Measurements from ENCODE around the gene VPS13D. TPM values are rescaled to one million over a fixed set of nuclear protein-coding genes. Genes with fewer than 3 reads are reported as not detected.

Gene VPS13D
- total RNA-seq, 1 donor from 2014 or later, result 25.8 TPM

DNA sequence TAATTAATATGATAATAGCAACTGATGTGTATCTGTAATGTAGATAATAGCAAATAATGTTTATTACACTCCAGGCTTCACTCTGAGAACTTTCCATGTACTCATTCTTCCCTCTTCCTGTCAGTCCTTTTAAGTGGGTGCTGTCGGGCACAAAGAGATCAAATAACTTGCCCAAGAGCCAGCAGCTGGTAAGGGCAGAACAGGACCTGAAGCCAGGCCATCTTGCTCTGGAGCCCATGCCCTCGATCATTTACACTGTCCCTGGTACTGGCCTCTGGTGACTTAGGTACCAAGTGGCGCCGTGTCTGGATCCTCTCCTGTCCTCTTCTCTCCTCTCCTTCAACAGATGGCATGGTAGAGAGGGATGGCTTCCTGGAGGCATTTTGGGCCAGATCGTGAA is 97.2 kb downstream of the VPS13D start:
- TF ChIP-seq, protein P1, sequence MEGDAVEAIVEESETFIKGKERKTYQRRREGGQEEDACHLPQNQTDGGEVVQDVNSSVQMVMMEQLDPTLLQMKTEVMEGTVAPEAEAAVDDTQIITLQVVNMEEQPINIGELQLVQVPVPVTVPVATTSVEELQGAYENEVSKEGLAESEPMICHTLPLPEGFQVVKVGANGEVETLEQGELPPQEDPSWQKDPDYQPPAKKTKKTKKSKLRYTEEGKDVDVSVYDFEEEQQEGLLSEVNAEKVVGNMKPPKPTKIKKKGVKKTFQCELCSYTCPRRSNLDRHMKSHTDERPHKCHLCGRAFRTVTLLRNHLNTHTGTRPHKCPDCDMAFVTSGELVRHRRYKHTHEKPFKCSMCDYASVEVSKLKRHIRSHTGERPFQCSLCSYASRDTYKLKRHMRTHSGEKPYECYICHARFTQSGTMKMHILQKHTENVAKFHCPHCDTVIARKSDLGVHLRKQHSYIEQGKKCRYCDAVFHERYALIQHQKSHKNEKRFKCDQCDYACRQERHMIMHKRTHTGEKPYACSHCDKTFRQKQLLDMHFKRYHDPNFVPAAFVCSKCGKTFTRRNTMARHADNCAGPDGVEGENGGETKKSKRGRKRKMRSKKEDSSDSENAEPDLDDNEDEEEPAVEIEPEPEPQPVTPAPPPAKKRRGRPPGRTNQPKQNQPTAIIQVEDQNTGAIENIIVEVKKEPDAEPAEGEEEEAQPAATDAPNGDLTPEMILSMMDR (IDR thresholded peaks at IDR 0.05; ENCODE audit: insufficient read depth, low read length, severe bottlenecking), result no peak
- FAIRE-seq, result no peak
- Histone ChIP-seq H3K36me3 (ENCODE audit: control insufficient read depth, insufficient read depth, low read length) (peaks cover 13% of the 10 kb centered on the region), H3K27me3 (ENCODE audit: control insufficient read depth, insufficient read depth, low read length) (no peaks in the 10 kb centered on the region), H3K4me3 (ENCODE audit: low read depth, low read length) (no peak overlapping the region)
- no peak for DNase-seq (ENCODE audit: low read depth)

DNA sequence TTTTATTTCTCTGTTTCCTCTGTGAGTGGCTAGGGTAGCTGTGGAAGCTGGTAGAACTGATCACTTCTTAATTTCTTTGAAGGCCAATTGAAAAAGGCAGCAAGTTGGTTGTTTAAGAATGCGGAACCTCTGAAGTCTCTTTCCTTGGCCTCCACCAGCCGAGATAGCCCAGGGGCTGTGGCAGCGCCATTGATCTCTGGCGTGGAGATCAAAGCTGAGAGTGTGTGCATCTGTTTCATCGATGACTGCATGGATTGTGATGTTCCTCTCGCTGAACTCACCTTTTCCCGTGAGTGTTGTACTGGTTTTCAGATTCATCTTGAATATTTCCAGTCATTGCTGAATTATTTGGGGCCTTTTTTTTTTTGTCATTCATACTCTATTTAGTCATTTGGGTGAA is 97.7 kb downstream of the VPS13D start:
- H3K36me3 ChIP-seq (ENCODE audit: control insufficient read depth, insufficient read depth, low read length), result peaks cover 11% of the 10 kb centered on the region
- TF ChIP-seq, protein P1 (IDR thresholded peaks at IDR 0.05; ENCODE audit: insufficient read depth, low read length, severe bottlenecking), result no peak
- FAIRE-seq, result no peak

DNA sequence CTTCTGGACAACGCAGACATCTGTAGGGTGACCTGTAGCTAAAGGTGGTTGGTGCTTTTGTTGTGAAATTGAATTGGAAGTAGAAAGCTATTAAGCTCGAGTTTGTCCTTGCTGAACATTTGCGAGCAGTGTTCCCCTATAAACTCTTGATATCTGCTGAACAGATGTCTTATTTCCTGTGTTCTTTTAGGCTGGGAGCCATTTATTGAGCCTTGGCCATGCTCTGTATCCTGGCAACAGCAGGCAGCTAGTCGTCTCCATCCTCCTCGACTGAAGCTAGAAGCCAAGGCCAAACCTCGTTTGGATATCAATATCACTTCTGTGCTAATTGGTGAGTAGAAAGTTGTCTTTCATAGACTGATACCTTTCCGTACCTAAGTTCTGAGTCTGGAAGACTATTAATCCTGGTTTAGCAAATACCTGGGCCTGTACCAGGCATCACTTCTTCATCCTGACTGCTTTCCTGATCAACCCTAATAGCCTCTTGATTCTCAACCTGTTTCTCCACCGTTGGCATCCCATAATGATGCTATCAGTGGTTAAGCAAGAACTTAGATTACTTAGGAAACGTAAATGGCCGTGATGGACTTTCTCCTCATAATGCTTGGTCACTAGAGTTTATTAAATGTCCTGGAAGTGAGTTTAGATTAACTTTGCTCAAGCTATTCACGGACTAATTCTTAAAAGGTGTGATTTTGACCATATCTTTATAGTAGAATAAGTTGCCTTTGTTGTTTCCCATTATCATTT is 103.4 kb downstream of the VPS13D start:
- DNase-seq (ENCODE audit: low read depth) (no peak), FAIRE-seq (peak; percentile 77)
- TF ChIP-seq, protein P1 (IDR thresholded peaks at IDR 0.05; ENCODE audit: insufficient read depth, low read length, severe bottlenecking), result no peak
- Histone ChIP-seq H3K36me3 (ENCODE audit: control insufficient read depth, insufficient read depth, low read length) (peaks cover 13% of the 10 kb centered on the region), H3K4me3 (ENCODE audit: low read depth, low read length) (no peak overlapping the region), H3K27me3 (ENCODE audit: control insufficient read depth, insufficient read depth, low read length) (no peaks in the 10 kb centered on the region)

More for the DNA sequence above, 97.7 kb downstream of the VPS13D start:
- Histone ChIP-seq H3K4me3 (ENCODE audit: low read depth, low read length) (no peak overlapping the region), H3K27me3 (ENCODE audit: control insufficient read depth, insufficient read depth, low read length) (no peaks in the 10 kb centered on the region)
- no peak for DNase-seq (ENCODE audit: low read depth)

DNA sequence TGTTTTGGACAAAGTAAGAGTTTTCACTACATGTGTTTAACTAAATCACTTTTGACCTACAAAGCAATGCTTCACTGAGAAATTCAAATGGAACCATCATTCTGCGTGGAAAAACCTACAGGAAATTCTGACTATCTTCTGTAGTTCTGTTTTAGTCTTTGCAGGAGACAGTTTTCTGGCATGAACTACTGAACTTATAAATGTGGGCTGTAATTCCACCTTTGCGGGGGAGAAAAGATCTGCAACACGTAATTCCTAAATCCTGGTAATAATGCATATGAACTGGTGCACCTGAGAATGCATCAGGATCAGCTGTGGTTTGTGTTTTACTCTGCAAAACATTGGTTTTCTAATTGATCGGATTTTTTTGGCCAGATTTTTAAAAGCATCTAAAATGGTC is 106.0 kb downstream of the VPS13D start:
- no peaks in the 10 kb centered on the region for H3K27me3 ChIP-seq (ENCODE audit: control insufficient read depth, insufficient read depth, low read length)
- FAIRE-seq (no peak), DNase-seq (ENCODE audit: low read depth) (no peak)
- peaks cover 14% of the 10 kb centered on the region for H3K36me3 ChIP-seq (ENCODE audit: control insufficient read depth, insufficient read depth, low read length)
- H3K4me3 ChIP-seq (ENCODE audit: low read depth, low read length), result no peak overlapping the region
- TF ChIP-seq, protein P1 (IDR thresholded peaks at IDR 0.05; ENCODE audit: insufficient read depth, low read length, severe bottlenecking), result no peak

DNA sequence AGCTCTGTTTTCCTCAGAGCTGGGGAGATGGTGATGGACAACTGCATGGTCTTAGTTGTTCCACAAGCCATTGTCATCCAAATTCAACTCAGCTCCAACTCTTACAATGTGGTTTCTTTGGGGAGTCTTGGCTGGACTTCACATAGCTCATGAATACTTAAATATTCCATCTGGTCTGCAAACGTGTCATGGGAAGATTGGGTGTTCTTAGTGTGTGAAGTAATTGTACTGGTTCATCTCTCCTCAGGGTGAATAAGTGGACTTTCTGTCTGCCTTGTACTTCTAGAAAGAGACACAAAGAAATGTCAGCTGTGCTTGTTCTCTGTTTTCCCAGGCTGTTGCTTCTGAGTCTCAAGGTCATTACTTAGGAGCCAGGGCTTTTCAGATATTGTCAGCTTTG is 106.6 kb downstream of the VPS13D start:
- FAIRE-seq (no peak), DNase-seq (ENCODE audit: low read depth) (no peak)
- TF ChIP-seq, protein P1 (IDR thresholded peaks at IDR 0.05; ENCODE audit: insufficient read depth, low read length, severe bottlenecking), result no peak
- peaks cover 15% of the 10 kb centered on the region for H3K36me3 ChIP-seq (ENCODE audit: control insufficient read depth, insufficient read depth, low read length)
- H3K27me3 ChIP-seq (ENCODE audit: control insufficient read depth, insufficient read depth, low read length), result no peaks in the 10 kb centered on the region
- H3K4me3 ChIP-seq (ENCODE audit: low read depth, low read length), result no peak overlapping the region

DNA sequence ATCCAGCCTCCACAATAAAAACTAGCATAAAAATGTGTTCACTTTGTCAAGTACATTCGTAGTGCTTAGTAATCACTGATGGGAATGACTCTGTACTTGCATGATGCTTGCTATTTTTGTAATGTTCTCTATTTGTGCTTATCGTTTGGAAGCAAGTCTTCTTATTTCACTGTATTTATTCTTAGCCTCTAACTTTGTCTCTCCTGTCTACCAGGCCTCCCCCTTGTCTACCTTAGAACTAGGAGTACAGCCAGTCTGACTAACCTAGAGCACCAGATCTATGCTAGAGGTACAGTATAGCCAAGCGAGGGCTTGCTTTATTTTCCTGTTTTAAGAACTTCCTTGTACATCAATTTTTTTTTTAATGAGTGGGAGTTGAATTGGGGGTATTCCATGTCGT is 108.2 kb downstream of the VPS13D start:
- DNase-seq (ENCODE audit: low read depth), result no peak
- H3K36me3 ChIP-seq (ENCODE audit: control insufficient read depth, insufficient read depth, low read length), result peaks cover 16% of the 10 kb centered on the region
- no peak overlapping the region for H3K4me3 ChIP-seq (ENCODE audit: low read depth, low read length)
- FAIRE-seq, result no peak
- TF ChIP-seq, protein P1 (IDR thresholded peaks at IDR 0.05; ENCODE audit: insufficient read depth, low read length, severe bottlenecking), result no peak
- no peaks in the 10 kb centered on the region for H3K27me3 ChIP-seq (ENCODE audit: control insufficient read depth, insufficient read depth, low read length)

Data from bronchial epithelial cell (primary cell).